LNCaP clone FGC (cell line): Measurements from ENCODE around the gene KRTAP12-3.
"Not testable (repeated sequence)": the region's sequence is repeated elsewhere in the genome, so short reads cannot be mapped to it uniquely, and the experiment has no call there.

Experiments
- DNase-seq: peaks from one replicate; pipeline ENCODE4 v3.0.0-alpha.2; 2011; ENCODE audit warnings: low read depth
- H3K4me3 ChIP-seq: 2 replicates; pipeline ENCODE4 v1.5.1; 2011; ENCODE audit warnings: mild to moderate bottlenecking, low read depth, low read length, control low read depth
- CTCF ChIP-seq: IDR thresholded peaks from 2 replicates; pipeline ENCODE4 v1.5.1; 2012; ENCODE audit warnings: mild to moderate bottlenecking; ENCODE audit not compliant: control insufficient read depth, insufficient read depth; ENCODE audit errors: extremely low read depth

KRTAP12-3 gene

GRCh38 chr21:44653656-44654575 lies 3.8 kb upstream of the KRTAP12-3 start:
- no peak for DNase-seq
- no peak overlapping the region for H3K4me3 ChIP-seq
- TF ChIP-seq CTCF = no peak

- no peak for DNase-seq
- TF ChIP-seq CTCF = no peak
- H3K4me3 ChIP-seq = no peak within 1 kb of the TSS
These were observed 3.1 kb upstream of the KRTAP12-3 start, which contains the start of gene KRTAP12-4 for GRCh38 chr21:44654576-44655175. Gene KRTAP12-4 (minus strand): TSS chr21:44654659. CDS start chr21:44654614, 45 bp downstream.

- no peak overlapping the region for H3K4me3 ChIP-seq
- no peak for TF ChIP-seq CTCF
- DNase-seq = no peak
These were observed 864 bp upstream of the KRTAP12-3 start for GRCh38 chr21:44656868-44657267.

- H3K4me3 ChIP-seq = no peak overlapping the region
- no peak for DNase-seq
- TF ChIP-seq CTCF = no peak
These were observed 794 bp downstream of the KRTAP12-3 start for GRCh38 chr21:44658541-44658910.

GRCh38 chr21:44658913-44659595 lies 1.3 kb downstream of the KRTAP12-3 start:
- no peak for DNase-seq
- H3K4me3 ChIP-seq = no peak overlapping the region

GRCh38 chr21:44661567-44661966 lies 3.8 kb downstream of the KRTAP12-3 start:
- not testable (repeated sequence) for DNase-seq, H3K4me3 ChIP-seq

More at GRCh38 chr21:44658913-44659595, 1.3 kb downstream of the KRTAP12-3 start:
- TF ChIP-seq CTCF = no peak

- no peak for DNase-seq
- TF ChIP-seq CTCF = no peak
- H3K4me3 ChIP-seq = no peak overlapping the region
These were observed 7.0 kb downstream of the KRTAP12-3 start for GRCh38 chr21:44664691-44665090.
